GM21515 (cell line): Measurements from ENCODE around the gene GAS2L2.

Experiments used
- ATAC-seq: cut with Tn5 transposase; IDR thresholded peaks from one replicate; pipeline ENCODE4 v1.9.1; 2021; ENCODE audit not compliant: unreplicated experiment

Gene GAS2L2

GRCh38 chr17:35752945-35753764 is at the start of gene GAS2L2:
Gene GAS2L2, minus strand, starts transcription at chr17:35753239. Its CDS starts 389 bp downstream, at chr17:35752850.
- ATAC-seq = no peak

- ATAC-seq = no peak
These were observed 48.7 kb upstream of the GAS2L2 start for GRCh38 chr17:35801583-35802224.

- no peak for ATAC-seq
These were observed 46.9 kb upstream of the GAS2L2 start for GRCh38 chr17:35799942-35800341.

GRCh38 chr17:35797918-35798317 is 44.9 kb upstream of the GAS2L2 start:
- ATAC-seq = no peak

GRCh38 chr17:35797370-35797769 is 44.3 kb upstream of the GAS2L2 start:
- no peak for ATAC-seq

GRCh38 chr17:35796942-35797341 is 43.9 kb upstream of the GAS2L2 start:
- no peak for ATAC-seq

- ATAC-seq = no peak
These were observed 42.8 kb upstream of the GAS2L2 start for GRCh38 chr17:35795871-35796265.

- no peak for ATAC-seq
These were observed 42.2 kb upstream of the GAS2L2 start, which contains the start of gene MMP28 for GRCh38 chr17:35795007-35795870. Gene MMP28, minus strand, starts transcription at chr17:35795641. Its CDS starts 264 bp downstream, at chr17:35795377.

- ATAC-seq = no peak
These were observed 40.2 kb upstream of the GAS2L2 start for GRCh38 chr17:35793257-35793656.

- ATAC-seq = no peak
These were observed 38.8 kb upstream of the GAS2L2 start for GRCh38 chr17:35791681-35792350.

- no peak for ATAC-seq
These were observed 37.8 kb upstream of the GAS2L2 start for GRCh38 chr17:35790841-35791240.

- ATAC-seq = no peak
These were observed 35.7 kb upstream of the GAS2L2 start for GRCh38 chr17:35788477-35789368.

GRCh38 chr17:35786941-35787432 is 33.9 kb upstream of the GAS2L2 start:
- no peak for ATAC-seq

- no peak for ATAC-seq
These were observed 31.9 kb upstream of the GAS2L2 start for GRCh38 chr17:35784895-35785294.

GRCh38 chr17:35780950-35781349 is 27.9 kb upstream of the GAS2L2 start:
- no peak for ATAC-seq

GRCh38 chr17:35778641-35779196 is 25.7 kb upstream of the GAS2L2 start:
- ATAC-seq = no peak

- no peak for ATAC-seq
These were observed 22.5 kb upstream of the GAS2L2 start for GRCh38 chr17:35775583-35775982.

GRCh38 chr17:35775039-35775438 is 22.0 kb upstream of the GAS2L2 start:
- no peak for ATAC-seq

GRCh38 chr17:35774499-35774898 is 21.5 kb upstream of the GAS2L2 start:
- ATAC-seq = no peak
